HepG2 (cell line): ENCODE measurements around the gene ANTXRL. TPM values are rescaled to one million over a fixed set of nuclear protein-coding genes. Genes with fewer than 3 reads are reported as not detected.

ENCODE experiments used
- ATAC-seq: fragments of 200-7000 bp; cut with Tn5 transposase; 3 replicates; pipeline ENCODE4 v1.9.1; 2020; ENCODE audit warnings: mild to moderate bottlenecking, moderate library complexity
- BruUV-seq: library from RNA; stranded (reverse); fragments of 400-500 nt; replicated peaks from 2 replicates; lab custom pipeline; 2021; lab: Mats Ljungman, UMichigan
- CTCF ChIA-PET: fragments of 300-600 bp; formaldehyde crosslinking; extraction: SDS; loops from one replicate; lab custom pipeline; 2021; ENCODE audit warnings: low total read pairs, inconsistent platforms, low intra/inter-chr PET ratio; lab: Yijun Ruan, JAX
- POLR2A ChIA-PET: fragments of 350-600 bp; sonication (Branson Sonifier 250); formaldehyde crosslinking; loops from one replicate; lab custom pipeline; 2020; ENCODE audit warnings: antibody characterized with exemption, inconsistent platforms; lab: Yijun Ruan, JAX
- DNase-seq: peaks from one replicate; pipeline ENCODE4 v3.0.0-alpha.2; 2015; ENCODE audit warnings: low spot score
- FAIRE-seq: peaks from 3 replicates; lab custom pipeline; 2011; peaks lifted over from hg19 to GRCh38; lab: Jason Lieb, UNC
- H2AFZ ChIP-seq: one replicate; pipeline ENCODE4 v1.6.1; 2011; ENCODE audit warnings: low read length, inconsistent platforms
- H3K27ac ChIP-seq: fragments of 300-600 bp; 3 replicates; pipeline ENCODE4 v1.8.0; 2011; ENCODE audit warnings: mixed run types, mild to moderate bottlenecking, mixed read lengths, low read length, inconsistent platforms; ENCODE audit not compliant: insufficient read depth; ENCODE audit errors: extremely low read length
- H3K27me3 ChIP-seq, 2 experiments: fragments of 200-600 bp in 1 of 2; 2 replicates in 1 of 2; 3 replicates in 1 of 2; pipeline versions ENCODE4 v1.6.0 to v1.8.0; 2011; ENCODE audit warnings: low read length in 2 of 2, mild to moderate bottlenecking in 2 of 2, moderate library complexity in 2 of 2, inconsistent platforms in 1 of 2; ENCODE audit not compliant: insufficient read depth in 2 of 2, control insufficient read depth in 1 of 2
- H3K36me3 ChIP-seq, 2 experiments: fragments of 200-600 bp in 1 of 2; replicated peaks in 1 of 2; 2 replicates in 1 of 2; 3 replicates in 1 of 2; pipeline versions ENCODE4 v1.5.1 to v1.8.0; 2011; ENCODE audit warnings: low read length in 2 of 2, inconsistent platforms in 1 of 2; ENCODE audit not compliant: insufficient read depth in 2 of 2, control insufficient read depth in 1 of 2
- H3K4me1 ChIP-seq: 2 replicates; pipeline ENCODE4 v1.5.1; 2012; ENCODE audit warnings: low read length, inconsistent platforms; ENCODE audit not compliant: insufficient read depth
- H3K4me2 ChIP-seq: 2 replicates; pipeline ENCODE4 v1.6.0; 2011; ENCODE audit warnings: low read depth, low read length, inconsistent platforms
- H3K4me3 ChIP-seq, 3 experiments: fragments of 200-600 bp in 1 of 3; sonication (generic), shearing (Covaris generic) in 1 of 3; replicated peaks in 1 of 3; 2 replicates each; pipeline ENCODE4 v1.5.1; 2011 to 2016; ENCODE audit warnings: low read length in 3 of 3, inconsistent platforms in 2 of 3, low read depth in 2 of 3, mild to moderate bottlenecking in 2 of 3, control low read depth in 1 of 3, mixed read lengths in 1 of 3; ENCODE audit not compliant: insufficient read depth in 1 of 3
- H3K79me2 ChIP-seq: one replicate; pipeline ENCODE4 v1.6.1; 2011; ENCODE audit warnings: low read length, inconsistent platforms; ENCODE audit not compliant: insufficient read depth
- H3K9ac ChIP-seq: 2 replicates; pipeline ENCODE4 v1.6.0; 2011; ENCODE audit warnings: mild to moderate bottlenecking, low read depth, low read length, inconsistent platforms; ENCODE audit not compliant: insufficient read depth
- H3K9me3 ChIP-seq: 2 replicates; pipeline ENCODE4 v1.5.1; 2012; ENCODE audit warnings: mild to moderate bottlenecking, low read length
- H4K20me1 ChIP-seq: 2 replicates; pipeline ENCODE4 v1.6.0; 2011; ENCODE audit warnings: inconsistent platforms, mild to moderate bottlenecking, low read length, moderate library complexity; ENCODE audit not compliant: insufficient read depth
- CBX2 ChIP-seq, 2 experiments: fragments of 200-600 bp in 1 of 2; sonication (generic); formaldehyde crosslinking in 1 of 2; IDR thresholded peaks; 2 replicates each; pipeline versions ENCODE4 v1.7.0 to v1.8.1; 2018 to 2022; ENCODE audit warnings: low read depth in 2 of 2, low read length in 1 of 2, mild to moderate bottlenecking in 1 of 2, missing genetic modification reagents in 1 of 2
- E2F5 ChIP-seq: sonication (generic); formaldehyde crosslinking; conservative IDR thresholded peaks from 2 replicates; pipeline ENCODE4 v1.4.0; 2020; ENCODE audit warnings: missing genetic modification reagents
- FOXA3 ChIP-seq: IDR thresholded peaks from 2 replicates; pipeline ENCODE4 v1.6.1; 2016; ENCODE audit warnings: missing genetic modification reagents, missing compliant biosample characterization
- JUND ChIP-seq: sonication (generic); formaldehyde crosslinking; IDR thresholded peaks from 2 replicates; pipeline ENCODE4 v1.8.0; 2022; ENCODE audit warnings: mild to moderate bottlenecking, missing genetic modification reagents
- MLLT10 ChIP-seq: sonication (generic); formaldehyde crosslinking; IDR thresholded peaks from 2 replicates; pipeline ENCODE4 v1.4.0; 2020; ENCODE audit warnings: missing genetic modification reagents
- NCOA1 ChIP-seq: sonication (generic); formaldehyde crosslinking; IDR thresholded peaks from 2 replicates; pipeline ENCODE4 v1.9.0; 2021; ENCODE audit warnings: missing genetic modification reagents
- NFKBIZ ChIP-seq: IDR thresholded peaks from 2 replicates; pipeline ENCODE4 v1.6.1; 2018; ENCODE audit warnings: missing genetic modification reagents, missing compliant biosample characterization
- NR2F1 ChIP-seq, 2 experiments: fragments of 450-650 bp in 1 of 2; formaldehyde crosslinking in 1 of 2; IDR thresholded peaks; 2 replicates each; pipeline versions ENCODE4 v1.5.0 to v1.6.1; 2016 to 2020; ENCODE audit warnings: mild to moderate bottlenecking in 1 of 2, missing compliant biosample characterization in 1 of 2, missing genetic modification reagents in 1 of 2, moderate library complexity in 1 of 2
- POLR2A ChIP-seq, 2 experiments: IDR thresholded peaks; 2 replicates each; pipeline ENCODE4 v1.6.1; 2011; ENCODE audit warnings: low read depth in 2 of 2, low read length in 2 of 2, mild to moderate bottlenecking in 1 of 2, moderate library complexity in 1 of 2; ENCODE audit not compliant: insufficient read depth in 1 of 2
- RFX1 ChIP-seq: fragments of 450-650 bp; IDR thresholded peaks from 2 replicates; pipeline ENCODE4 v1.6.1; 2017
- RXRA ChIP-seq: sonication (generic); formaldehyde crosslinking; IDR thresholded peaks from 2 replicates; pipeline ENCODE4 v1.5.1; 2020; ENCODE audit warnings: missing genetic modification reagents
- ZFP36 ChIP-seq: fragments of 150-350 bp; IDR thresholded peaks from 2 replicates; pipeline ENCODE4 v1.6.1; 2018; ENCODE audit warnings: borderline replicate concordance, low read length, low read depth; ENCODE audit not compliant: partially characterized antibody
- ZNF180 ChIP-seq: sonication (generic); formaldehyde crosslinking; IDR thresholded peaks from 2 replicates; pipeline ENCODE4 v1.4.0; 2020; ENCODE audit warnings: low read depth, missing genetic modification reagents, borderline replicate concordance
- ZNF282 ChIP-seq: fragments of 450-650 bp; IDR thresholded peaks from 2 replicates; pipeline ENCODE4 v1.6.1; 2018; ENCODE audit not compliant: partially characterized antibody
- ZNF468 ChIP-seq: sonication (generic); formaldehyde crosslinking; IDR thresholded peaks from 2 replicates; pipeline ENCODE4 v1.8.0; 2022; ENCODE audit warnings: mild to moderate bottlenecking, moderate library complexity, missing genetic modification reagents
- ZNF530 ChIP-seq: sonication (generic); formaldehyde crosslinking; IDR thresholded peaks from 2 replicates; pipeline ENCODE4 v1.5.0; 2020; ENCODE audit warnings: low read depth, mild to moderate bottlenecking, missing genetic modification reagents
- ZNF543 ChIP-seq: sonication (generic); formaldehyde crosslinking; IDR thresholded peaks from 2 replicates; pipeline ENCODE4 v1.4.0; 2020; ENCODE audit warnings: mild to moderate bottlenecking, missing genetic modification reagents
- ZNF570 ChIP-seq: sonication (generic); formaldehyde crosslinking; IDR thresholded peaks from 2 replicates; pipeline ENCODE4 v1.4.0; 2020; ENCODE audit warnings: mild to moderate bottlenecking, missing genetic modification reagents, borderline replicate concordance
- ZNF703 ChIP-seq: sonication (generic); formaldehyde crosslinking; IDR thresholded peaks from 2 replicates; pipeline ENCODE4 v1.5.1; 2020; ENCODE audit warnings: missing genetic modification reagents, mild to moderate bottlenecking, moderate library complexity, borderline replicate concordance
- WGBS: methylation state at CpG from one replicate; pipeline ENCODE4 v1.1.6; 2017; ENCODE audit warnings: low lambda C conversion rate; 5-methylcytosine and 5-hydroxymethylcytosine counted together
- in situ Hi-C: cut with HindIII; loops from 2 replicates; pipeline ENCODE4 v1.10.0; 2017; ENCODE audit warnings: low pct_unique_long_range_greater_than_20kb; ENCODE audit not compliant: extremely low pct_ligation_motif_present
- intact Hi-C: fragments of 100-400 bp; cut with micrococcal nuclease; formaldehyde crosslinking; loops from one replicate; pipeline ENCODE4 v1.10.0; 2022; ENCODE audit not compliant: unreplicated experiment
- polyA plus RNA-seq, 8 experiments: library from polyadenylated mRNA; depleted of rRNA in 3 of 8; stranded (reverse) in 7 of 8; unstranded in 1 of 8; fragments of >200 nt; fragmentation: Illumina TruSeq in 4 of 8; extraction: Trizol in 4 of 8; gene quantifications; 2 replicates each; pipeline versions ENCODE4 v1.2.1 to v1.2.3, GENCODE V29; 2011 to 2016; ENCODE audit warnings: low read depth in 4 of 8, missing spikeins in 1 of 8, mixed read lengths in 1 of 8; ENCODE audit not compliant: insufficient read depth in 1 of 8
- total RNA-seq, 5 experiments: library from RNA; depleted of rRNA; stranded (reverse); fragments of >200 nt; fragmentation: Illumina TruSeq; extraction: Trizol; gene quantifications; 2 replicates each; pipeline ENCODE4 v1.2.3, GENCODE V29; 2016; ENCODE audit warnings: low read depth in 1 of 5

ANTXRL gene
- total and polyA plus RNA-seq, 2 of the 13 experiments (the other 11 are each of a cell fraction or from before 2014, with no cell fraction given): not detected

GRCh38 chr10:46239247-46239646 is 47.5 kb upstream of the ANTXRL start:
- Histone ChIP-seq H3K9ac (no peak overlapping the region), H3K4me3 (no peak overlapping the region), H3K9me3 (no peaks in the 10 kb centered on the region), H3K4me2 (no peak overlapping the region), H3K4me1 (no peaks in the 10 kb centered on the region), H2AFZ (no peak overlapping the region), H4K20me1 (no peaks in the 10 kb centered on the region), H3K27ac (no peak overlapping the region), H3K36me3 (no peaks in the 10 kb centered on the region), H3K27me3 (peaks cover 0 to 4% of the 10 kb centered on the region in 2 experiments; a peak in 3 of 5 replicates), H3K79me2 (no peaks in the 10 kb centered on the region)
- ChIA-PET POLR2A (no interaction called here), CTCF (no interaction called here)
- FAIRE-seq (no peak), DNase-seq (no peak), ATAC-seq (no peak)
- in situ Hi-C loops: no loop called here
- no peak for TF ChIP-seq ZNF180 (CRISPR knock-in tag)
- intact Hi-C loops: no loop called here
- BruUV-seq: no TSS peak

- Histone ChIP-seq H3K9ac (no peak overlapping the region), H2AFZ (no peak overlapping the region), H3K79me2 (no peaks in the 10 kb centered on the region), H3K36me3 (no peaks in the 10 kb centered on the region), H3K4me2 (no peak overlapping the region), H3K27ac (no peak overlapping the region), H3K4me1 (no peaks in the 10 kb centered on the region), H4K20me1 (no peaks in the 10 kb centered on the region), H3K4me3 (no peak overlapping the region), H3K27me3 (peaks cover 0 to 4% of the 10 kb centered on the region in 2 experiments; a peak in 3 of 5 replicates), H3K9me3 (no peaks in the 10 kb centered on the region)
- ATAC-seq: no peak; the same call in 2 of the 3 replicates
- CTCF ChIA-PET: no interaction called here
- intact Hi-C loops (no loop called here), in situ Hi-C loops (no loop called here)
- FAIRE-seq: no peak
- WGBS: 0% methylated on average over 1 of the region's 2 CpGs
- POLR2A ChIA-PET: no interaction called here
- no peak for DNase-seq
- no TSS peak for BruUV-seq
- TF ChIP-seq RXRA (CRISPR knock-in tag): no peak
- TF ChIP-seq ZNF468 (CRISPR knock-in tag): no peak
- TF ChIP-seq NR2F1 (CRISPR knock-in tag; IDR thresholded peaks at IDR 0.05): no peak
- no peak for TF ChIP-seq ZNF543 (CRISPR knock-in tag)
- TF ChIP-seq NFKBIZ: no peak
- no peak for TF ChIP-seq RFX1
- no peak for TF ChIP-seq JUND (CRISPR knock-in tag)
- TF ChIP-seq POLR2A (IDR thresholded peaks at IDR 0.05; ENCODE audit: insufficient read depth in 1 of 2, low read depth in 2 of 2, low read length in 2 of 2): no peak
- no peak for TF ChIP-seq ZNF530 (CRISPR knock-in tag)
- TF ChIP-seq ZNF570 (CRISPR knock-in tag): no peak
- no peak for TF ChIP-seq ZNF703
- no peak for TF ChIP-seq ZFP36
- TF ChIP-seq E2F5 (CRISPR knock-in tag): no peak
- TF ChIP-seq CBX2 (IDR thresholded peaks at IDR 0.05; ENCODE audit: low read depth, low read length): no peak
- TF ChIP-seq CBX2 (CRISPR knock-in tag; IDR thresholded peaks at IDR 0.05; ENCODE audit: low read depth): no peak
- no peak for TF ChIP-seq MLLT10
- TF ChIP-seq NCOA1 (CRISPR knock-in tag): no peak
- no peak for TF ChIP-seq ZNF282
- TF ChIP-seq FOXA3 (CRISPR knock-in tag): no peak
Measured at GRCh38 chr10:46239993-46240683, 46.7 kb upstream of the ANTXRL start.
